Activated effector memory CD4-positive, alpha-beta T cell treated with Interleukin-2 at 50 U/mL for 16 hours (primary cell): Measurements from ENCODE around the gene TPPP.
"Not testable (repeated sequence)": the region's sequence is repeated elsewhere in the genome, so short reads cannot be mapped to it uniquely, and the experiment has no call there.

Source experiments
- DNase-seq: peaks from one replicate; pipeline ENCODE4 v3.0.0-alpha.2; 2020

Gene TPPP

GRCh38 chr5:693271-694041 is at the start of gene TPPP:
TSS of gene TPPP (minus strand) at chr5:693352. CDS start at chr5:678060, 15,292 bp downstream.
- peak; percentile 86 for DNase-seq

GRCh38 chr5:742276-742675 is 49.1 kb upstream of the TPPP start:
- not testable (repeated sequence) for DNase-seq

GRCh38 chr5:734145-734544 is 41.0 kb upstream of the TPPP start:
- DNase-seq, result not testable (repeated sequence)

- DNase-seq, result not testable (repeated sequence)
These were observed 39.8 kb upstream of the TPPP start for GRCh38 chr5:732754-733454.

GRCh38 chr5:729225-729624 is 36.1 kb upstream of the TPPP start:
- not testable (repeated sequence) for DNase-seq

GRCh38 chr5:727087-727486 is 33.9 kb upstream of the TPPP start:
- DNase-seq, result not testable (repeated sequence)

- not testable (repeated sequence) for DNase-seq
These were observed 30.7 kb upstream of the TPPP start for GRCh38 chr5:723865-724264.

GRCh38 chr5:723309-723708 is 30.2 kb upstream of the TPPP start:
- DNase-seq, result not testable (repeated sequence)

GRCh38 chr5:719379-719778 is 26.2 kb upstream of the TPPP start:
- not testable (repeated sequence) for DNase-seq

- no peak for DNase-seq
These were observed 24.0 kb upstream of the TPPP start for GRCh38 chr5:717143-717542.

- DNase-seq, result not testable (repeated sequence)
These were observed 23.6 kb upstream of the TPPP start for GRCh38 chr5:716740-717139.

- not testable (repeated sequence) for DNase-seq
These were observed 22.5 kb upstream of the TPPP start for GRCh38 chr5:715636-716035.

GRCh38 chr5:714215-715118 is 21.3 kb upstream of the TPPP start:
- DNase-seq, result not testable (repeated sequence)

GRCh38 chr5:713686-714085 is 20.5 kb upstream of the TPPP start:
- not testable (repeated sequence) for DNase-seq

- DNase-seq, result not testable (repeated sequence)
These were observed 15.8 kb upstream of the TPPP start for GRCh38 chr5:708848-709517.

GRCh38 chr5:708374-708773 is 15.2 kb upstream of the TPPP start:
- DNase-seq, result not testable (repeated sequence)

GRCh38 chr5:706127-706526 is 13.0 kb upstream of the TPPP start:
- not testable (repeated sequence) for DNase-seq

- DNase-seq, result not testable (repeated sequence)
These were observed 3.9 kb upstream of the TPPP start for GRCh38 chr5:696753-697702.

- not testable (repeated sequence) for DNase-seq
These were observed 3.0 kb upstream of the TPPP start for GRCh38 chr5:696191-696590.

GRCh38 chr5:695475-695874 is 2.3 kb upstream of the TPPP start:
- not testable (repeated sequence) for DNase-seq

GRCh38 chr5:694042-694431 is 885 bp upstream of the TPPP start:
- DNase-seq, result not testable (repeated sequence)
